ENCODE results near the gene TEX29.

- TF ChIP-seq CTCF (IDR thresholded peaks at IDR 0.05; ENCODE audit: insufficient read depth, low read length, poor library complexity, severe bottlenecking) (no peak), EZH2phosphoT487 (conservative IDR thresholded peaks at IDR 0.05; ENCODE audit: low read length) (no peak)
Observed at GRCh38 chr13:111392486-111392885, 72.0 kb downstream of the TEX29 start.

Measured in SU-DHL-6 (cell line).